H1 (cell line): Measurements from ENCODE around the gene TMEM150A. TPM values are rescaled to one million over a fixed set of nuclear protein-coding genes. Genes with fewer than 3 reads are reported as not detected.

Experiments used
- ASH2L ChIP-seq: fragments of 200-600, 300-600 bp; sonication (generic); IDR thresholded peaks from one replicate; pipeline ENCODE4 v1.7.1; 2017; ENCODE audit warnings: low read length
- BACH1 ChIP-seq: IDR thresholded peaks from 2 replicates; pipeline ENCODE4 v1.6.1; 2012; ENCODE audit warnings: low read length, improper control_type of control experiment
- CBX8 ChIP-seq: fragments of 300-800, 300-1000 bp; sonication (generic); IDR thresholded peaks from 2 replicates; pipeline ENCODE4 v1.7.1; 2016; ENCODE audit warnings: low read depth, low read length, borderline replicate concordance
- CHD2 ChIP-seq: IDR thresholded peaks from 2 replicates; pipeline ENCODE4 v1.6.1; 2012; ENCODE audit warnings: low read length, improper control_type of control experiment
- CREB1 ChIP-seq: IDR thresholded peaks from 2 replicates; pipeline ENCODE4 v1.6.1; 2012; ENCODE audit warnings: inconsistent platforms
- CTBP2 ChIP-seq: IDR thresholded peaks from 2 replicates; pipeline ENCODE4 v1.7.0; 2011; ENCODE audit warnings: borderline replicate concordance, mild to moderate bottlenecking, moderate library complexity, mixed read lengths, low read length; ENCODE audit not compliant: insufficient read depth, insufficient read length
- CTCF ChIP-seq, 3 experiments: IDR thresholded peaks; 1 replicate in 2 of 3; 2 replicates in 1 of 3; pipeline versions ENCODE4 v1.5.1 to v1.6.1; 2011; ENCODE audit warnings: low read length in 3 of 3, mild to moderate bottlenecking in 3 of 3, inconsistent platforms in 2 of 3, low read depth in 1 of 3, moderate library complexity in 1 of 3; ENCODE audit not compliant: insufficient read depth in 1 of 3; ENCODE audit errors: control extremely low read depth in 1 of 3
- EZH2 ChIP-seq: fragments of 200-600 bp; sonication (generic); IDR thresholded peaks from 2 replicates; pipeline ENCODE4 v1.7.1; 2012; ENCODE audit warnings: low read depth, mild to moderate bottlenecking, moderate library complexity, low read length, inconsistent platforms; ENCODE audit not compliant: severe bottlenecking
- GABPA ChIP-seq: IDR thresholded peaks from 2 replicates; pipeline ENCODE4 v1.6.1; 2011; ENCODE audit warnings: mild to moderate bottlenecking, low read length, moderate library complexity, borderline replicate concordance; ENCODE audit not compliant: insufficient read depth
- JUN ChIP-seq: IDR thresholded peaks from 2 replicates; pipeline ENCODE4 v1.6.1; 2011; ENCODE audit warnings: low read depth, mild to moderate bottlenecking, improper control_type of control experiment, low read length
- KDM1A ChIP-seq: fragments of 200-600, 300-600 bp; sonication (generic); IDR thresholded peaks from 2 replicates; pipeline ENCODE4 v1.7.1; 2016; ENCODE audit warnings: mild to moderate bottlenecking, low read length, borderline replicate concordance
- MAFK ChIP-seq: IDR thresholded peaks from 2 replicates; pipeline ENCODE4 v1.6.1; 2012; ENCODE audit warnings: low read depth, mild to moderate bottlenecking, improper control_type of control experiment, low read length
- MAX ChIP-seq: IDR thresholded peaks from 2 replicates; pipeline ENCODE4 v1.6.1; 2012; ENCODE audit warnings: inconsistent platforms
- POLR2A ChIP-seq, 2 experiments: IDR thresholded peaks; 1 replicate in 1 of 2; 2 replicates in 1 of 2; pipeline ENCODE4 v1.6.1; 2011; ENCODE audit warnings: low read depth in 2 of 2, low read length in 2 of 2, mild to moderate bottlenecking in 2 of 2; ENCODE audit errors: control extremely low read depth in 1 of 2
- POLR2AphosphoS5 ChIP-seq: IDR thresholded peaks from 2 replicates; pipeline ENCODE4 v1.6.1; 2011; ENCODE audit warnings: low read depth, low read length
- RAD21 ChIP-seq, 2 experiments: IDR thresholded peaks in 1 of 2; conservative IDR thresholded peaks in 1 of 2; 2 replicates each; pipeline ENCODE4 v1.6.1; 2011; ENCODE audit warnings: low read depth in 2 of 2, low read length in 2 of 2, improper control_type of control experiment in 1 of 2, inconsistent platforms in 1 of 2, mild to moderate bottlenecking in 1 of 2, moderate library complexity in 1 of 2
- RBBP5 ChIP-seq: IDR thresholded peaks from 2 replicates; pipeline ENCODE4 v1.7.1; 2012; ENCODE audit warnings: low read depth, mild to moderate bottlenecking, inconsistent platforms, low read length, moderate library complexity, borderline replicate concordance
- SIN3A ChIP-seq, 2 experiments: IDR thresholded peaks in 1 of 2; conservative IDR thresholded peaks in 1 of 2; 2 replicates each; pipeline ENCODE4 v1.6.1; 2011 to 2012; ENCODE audit warnings: low read length in 2 of 2, improper control_type of control experiment in 1 of 2, low read depth in 1 of 2, mild to moderate bottlenecking in 1 of 2
- SIX5 ChIP-seq: IDR thresholded peaks from 2 replicates; pipeline ENCODE4 v1.6.1; 2011; ENCODE audit warnings: mild to moderate bottlenecking, low read depth, low read length
- TAF1 ChIP-seq: IDR thresholded peaks from 2 replicates; pipeline ENCODE4 v1.6.1; 2011; ENCODE audit warnings: mild to moderate bottlenecking, low read depth, low read length
- TAF7 ChIP-seq: optimal IDR thresholded peaks from 2 replicates; pipeline ENCODE3; 2011; ENCODE audit warnings: low read depth, mild to moderate bottlenecking, inconsistent platforms, low read length, moderate library complexity, borderline replicate concordance
- polyA plus RNA-seq, 7 experiments: library from polyadenylated mRNA; depleted of rRNA in 3 of 7; stranded (reverse) in 5 of 7; unstranded in 2 of 7; fragments of >200 nt in 5 of 7; fragments of 200-250 nt in 2 of 7; gene quantifications; 1 replicate in 5 of 7; 2 replicates in 1 of 7; 4 replicates in 1 of 7; pipeline versions ENCODE4 v1.2.1 to v1.2.3, GENCODE V29; 2011 to 2013; ENCODE audit warnings: missing spikeins in 2 of 7, mixed read lengths in 2 of 7
- total RNA-seq: library from RNA; stranded (reverse); fragmentation: NEBNext Ultra II Directional; extraction: Animal tissue kit (Norgen Biotek cat#: 25700); gene quantifications from 2 replicates; pipeline ENCODE4 v1.2.1, GENCODE V29; 2021

The TMEM150A gene
- total and polyA plus RNA-seq, 2 of the 8 experiments (the other 6 are each of a cell fraction or from before 2014, with no cell fraction given) = 19.8 to 29.9 TPM

- no peak for TF ChIP-seq MAFK
- TF ChIP-seq POLR2AphosphoS5 = no peak
- no peak for TF ChIP-seq GABPA
- TF ChIP-seq ASH2L = peak; percentile 44
- TF ChIP-seq MAX = peak; percentile 79
- TF ChIP-seq SIX5 = peak; percentile 54
- TF ChIP-seq CTBP2 = no peak
- no peak for TF ChIP-seq CBX8
- peak; percentile 86 for TF ChIP-seq CREB1
- no peak for TF ChIP-seq CHD2
- TF ChIP-seq BACH1 = peak; percentile 83
- TF ChIP-seq SIN3A (conservative IDR thresholded peaks at IDR 0.05 in 1 of 2, IDR thresholded peaks at IDR 0.05 in 1 of 2; ENCODE audit: low read depth in 1 of 2, low read length in 2 of 2) = peak; percentile 69 to 75; a peak in 2 of 4 replicates
- peak; percentile 19 to 51 for TF ChIP-seq POLR2A (IDR thresholded peaks at IDR 0.05; ENCODE audit: control extremely low read depth in 1 of 2, low read depth in 2 of 2, low read length in 2 of 2)
- no peak for TF ChIP-seq JUN
- peak; percentile 66 for TF ChIP-seq TAF7
- peak; percentile 67; the same call in 1 of the 2 replicates for TF ChIP-seq TAF1
- TF ChIP-seq RBBP5 = no peak; the same call in 1 of the 2 replicates
- no peak for TF ChIP-seq EZH2
- TF ChIP-seq KDM1A = no peak
- peak in 1 of 2 experiments; percentile 7; a peak in 1 of 4 replicates for TF ChIP-seq RAD21 (IDR thresholded peaks at IDR 0.05 in 1 of 2, conservative IDR thresholded peaks at IDR 0.05 in 1 of 2; ENCODE audit: low read depth in 2 of 2, low read length in 2 of 2)
- peak; percentile 11 to 23 (median 14); a peak in 3 of 4 replicates for TF ChIP-seq CTCF (IDR thresholded peaks at IDR 0.05; ENCODE audit: control extremely low read depth in 1 of 3, insufficient read depth in 1 of 3, low read depth in 1 of 3, low read length in 3 of 3)
These were observed at the start of gene TMEM150A (continued) for GRCh38 chr2:85602476-85603234.
